ENCODE measurements around the gene CDK5R1.

- no peak for TF ChIP-seq CTCF (IDR thresholded peaks at IDR 0.05; ENCODE audit: low read length)
- TF ChIP-seq EZH2phosphoT487 (IDR thresholded peaks at IDR 0.05; ENCODE audit: low read length) = no peak
- no peak for TF ChIP-seq EZH2 (optimal IDR thresholded peaks at IDR 0.05; ENCODE audit: low read depth, low read length)
These were observed 28.4 kb upstream of the CDK5R1 start for GRCh38 chr17:32458371-32458770.
